Retinal pigment epithelial cell (primary cell): ENCODE data around the gene IDH3G.

Experiments
- DNase-seq: peaks from one replicate; pipeline ENCODE4 v3.0.0-alpha.2; 2010; ENCODE audit warnings: low read depth
- H3K4me3 ChIP-seq: 2 replicates; pipeline ENCODE4 v1.5.1; 2011; ENCODE audit warnings: mild to moderate bottlenecking, low read length, control low read depth, moderate library complexity
- TF ChIP-seq, protein P1 (sequence below): conservative IDR thresholded peaks from 2 replicates; pipeline ENCODE4 v1.5.1; 2011; ENCODE audit warnings: low read depth, low read length, control low read depth, inconsistent platforms

Gene IDH3G

DNA sequence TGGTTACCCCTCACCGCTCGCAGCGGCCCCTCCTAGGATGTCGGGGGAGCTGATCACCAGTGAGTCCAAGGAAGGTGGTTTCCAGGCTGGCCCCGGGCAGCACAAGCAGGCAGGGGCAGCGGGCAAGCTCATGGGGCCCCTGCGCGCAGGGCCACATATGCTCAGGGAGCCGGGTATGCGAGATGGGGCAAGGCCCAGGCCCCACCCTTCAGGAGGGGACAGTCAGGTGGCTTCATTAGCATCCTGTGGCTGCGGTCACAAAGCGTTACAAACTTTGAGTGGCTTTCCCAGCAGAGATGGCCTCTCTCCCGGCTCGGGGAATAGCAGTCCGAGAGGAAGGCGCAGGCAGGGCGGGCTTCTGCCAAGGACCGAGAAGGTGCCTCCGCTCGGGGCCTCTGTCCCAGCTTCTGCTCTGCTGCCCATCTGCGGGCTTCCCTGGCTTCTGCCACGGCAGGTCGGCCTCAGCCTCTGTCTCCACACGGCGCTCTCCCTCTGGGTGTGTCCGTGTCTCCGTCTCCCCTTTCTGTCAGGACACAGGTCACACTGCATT lies 56.0 kb downstream of the IDH3G start:
- no peak overlapping the region for H3K4me3 ChIP-seq
- TF ChIP-seq, protein P1, sequence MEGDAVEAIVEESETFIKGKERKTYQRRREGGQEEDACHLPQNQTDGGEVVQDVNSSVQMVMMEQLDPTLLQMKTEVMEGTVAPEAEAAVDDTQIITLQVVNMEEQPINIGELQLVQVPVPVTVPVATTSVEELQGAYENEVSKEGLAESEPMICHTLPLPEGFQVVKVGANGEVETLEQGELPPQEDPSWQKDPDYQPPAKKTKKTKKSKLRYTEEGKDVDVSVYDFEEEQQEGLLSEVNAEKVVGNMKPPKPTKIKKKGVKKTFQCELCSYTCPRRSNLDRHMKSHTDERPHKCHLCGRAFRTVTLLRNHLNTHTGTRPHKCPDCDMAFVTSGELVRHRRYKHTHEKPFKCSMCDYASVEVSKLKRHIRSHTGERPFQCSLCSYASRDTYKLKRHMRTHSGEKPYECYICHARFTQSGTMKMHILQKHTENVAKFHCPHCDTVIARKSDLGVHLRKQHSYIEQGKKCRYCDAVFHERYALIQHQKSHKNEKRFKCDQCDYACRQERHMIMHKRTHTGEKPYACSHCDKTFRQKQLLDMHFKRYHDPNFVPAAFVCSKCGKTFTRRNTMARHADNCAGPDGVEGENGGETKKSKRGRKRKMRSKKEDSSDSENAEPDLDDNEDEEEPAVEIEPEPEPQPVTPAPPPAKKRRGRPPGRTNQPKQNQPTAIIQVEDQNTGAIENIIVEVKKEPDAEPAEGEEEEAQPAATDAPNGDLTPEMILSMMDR = no peak
- no peak for DNase-seq

DNA sequence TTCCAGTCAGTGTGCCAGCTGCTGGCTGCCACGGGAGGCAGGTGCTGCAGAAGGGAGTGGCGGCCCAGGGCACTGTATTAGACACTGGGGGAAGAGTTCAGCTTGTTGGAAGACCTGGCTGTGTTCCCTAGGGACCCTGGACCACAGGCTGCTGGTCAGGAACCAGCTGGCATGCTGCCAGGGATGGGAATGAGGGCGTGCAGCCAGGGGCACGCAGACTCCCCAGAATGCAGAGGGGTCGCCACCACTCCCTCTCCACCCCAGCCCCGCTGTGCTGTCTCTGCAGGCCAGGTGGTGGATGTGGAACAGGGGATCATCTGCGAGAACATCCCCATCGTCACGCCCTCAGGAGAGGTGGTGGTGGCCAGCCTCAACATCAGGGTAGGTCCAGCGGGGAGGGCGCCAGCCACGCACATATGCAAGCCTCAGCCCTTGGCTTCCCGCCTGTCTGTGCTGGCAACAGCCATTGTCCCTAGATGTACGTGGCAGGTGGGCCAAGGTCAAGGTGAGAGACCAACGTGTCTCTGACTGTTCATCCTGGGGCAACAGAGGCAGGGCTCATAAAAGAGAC lies 57.2 kb downstream of the IDH3G start:
- TF ChIP-seq, protein P1 = no peak
- DNase-seq = no peak
- no peak overlapping the region for H3K4me3 ChIP-seq

GRCh38 chrX:153736071-153736820 lies 57.9 kb downstream of the IDH3G start:
- no peak for DNase-seq
- TF ChIP-seq, protein P1 = no peak
- H3K4me3 ChIP-seq = no peak overlapping the region
